Effector CD8-positive, alpha-beta T cell (primary cell): ENCODE measurements around the gene MAML3.

ENCODE experiments used
- DNase-seq: peaks from one replicate; lab custom pipeline; 2025; lab: John Stamatoyannopoulos, UW

MAML3 gene

GRCh38 chr4:140156529-140157171 is 2.7 kb upstream of the MAML3 start:
- no peak for DNase-seq

GRCh38 chr4:140154572-140154891 is 548 bp upstream of the MAML3 start:
- DNase-seq: no peak

- no peak for DNase-seq
Observed at GRCh38 chr4:140153419-140153717, 616 bp downstream of the MAML3 start.

GRCh38 chr4:140152751-140153418 is 1.1 kb downstream of the MAML3 start:
- DNase-seq: peak; percentile 42

- peak; percentile 76 for DNase-seq
Observed at GRCh38 chr4:140152013-140152703, 1.8 kb downstream of the MAML3 start.

GRCh38 chr4:140151699-140152012 is 2.3 kb downstream of the MAML3 start:
- peak; percentile 72 for DNase-seq

- DNase-seq: peak; percentile 55
Observed at GRCh38 chr4:140150886-140151698, 2.9 kb downstream of the MAML3 start.

- DNase-seq: peak; percentile 68
Observed at GRCh38 chr4:140150636-140150885, 3.4 kb downstream of the MAML3 start.

- DNase-seq: peak; percentile 44
Observed at GRCh38 chr4:140149846-140150635, 3.9 kb downstream of the MAML3 start.

- DNase-seq: no peak
Observed at GRCh38 chr4:140144050-140144449, 9.9 kb downstream of the MAML3 start.

- no peak for DNase-seq
Observed at GRCh38 chr4:140141210-140141835, 12.7 kb downstream of the MAML3 start.

- no peak for DNase-seq
Observed at GRCh38 chr4:140140566-140140965, 13.4 kb downstream of the MAML3 start.

- no peak for DNase-seq
Observed at GRCh38 chr4:140138428-140138827, 15.6 kb downstream of the MAML3 start.

- no peak for DNase-seq
Observed at GRCh38 chr4:140137671-140138070, 16.3 kb downstream of the MAML3 start.

GRCh38 chr4:140136509-140136908 is 17.5 kb downstream of the MAML3 start:
- DNase-seq: no peak

GRCh38 chr4:140135529-140136088 is 18.4 kb downstream of the MAML3 start:
- no peak for DNase-seq

GRCh38 chr4:140134746-140135425 is 19.1 kb downstream of the MAML3 start:
- no peak for DNase-seq

GRCh38 chr4:140133576-140133975 is 20.4 kb downstream of the MAML3 start:
- DNase-seq: no peak

- DNase-seq: no peak
Observed at GRCh38 chr4:140131675-140132229, 22.2 kb downstream of the MAML3 start.

- DNase-seq: no peak
Observed at GRCh38 chr4:140130677-140131076, 23.3 kb downstream of the MAML3 start.

GRCh38 chr4:140127422-140127821 is 26.6 kb downstream of the MAML3 start:
- DNase-seq: no peak
